Measurements from ENCODE around the gene CST5.

DNA sequence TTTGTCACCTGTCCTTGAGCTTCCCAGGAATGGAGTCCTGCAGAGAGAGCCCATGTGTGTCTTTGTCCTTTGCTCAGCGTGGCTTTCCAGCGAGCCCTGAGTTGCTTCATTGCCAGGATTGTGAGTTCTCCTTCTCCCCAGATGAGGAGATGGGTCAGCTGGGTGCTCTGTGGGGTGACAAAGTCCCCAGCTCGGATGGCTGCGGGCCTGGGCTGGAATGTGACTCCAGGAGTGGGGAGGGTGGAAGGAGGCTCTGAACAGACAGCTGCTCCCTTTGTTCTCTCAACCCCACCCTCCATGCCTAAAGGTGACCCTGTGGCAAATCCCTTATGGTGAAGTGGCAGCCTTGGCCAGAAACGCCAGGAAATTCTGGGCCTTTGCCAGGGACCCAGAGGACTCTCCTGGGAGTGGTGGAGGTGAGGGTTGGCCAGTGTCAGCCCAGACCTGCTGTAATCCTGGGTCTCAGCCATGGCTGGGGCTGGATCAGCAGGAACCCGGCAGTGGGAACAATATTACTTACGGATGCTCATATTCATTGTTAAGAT lies 44.4 kb upstream of the CST5 start:
- TF ChIP-seq SP1 (IDR thresholded peaks at IDR 0.05) (no peak), FOXA1 (IDR thresholded peaks at IDR 0.05) (no peak), BHLHE40 (IDR thresholded peaks at IDR 0.05; ENCODE audit: borderline replicate concordance) (no peak), L3MBTL2 (conservative IDR thresholded peaks at IDR 0.05) (no peak), SUZ12 (IDR thresholded peaks at IDR 0.05) (no peak), FOXK2 (IDR thresholded peaks at IDR 0.05) (no peak), ARNT (IDR thresholded peaks at IDR 0.05) (no peak), ELF4 (IDR thresholded peaks at IDR 0.05) (no peak), NFRKB (IDR thresholded peaks at IDR 0.05) (no peak)
- TF ChIP-seq, protein P1, sequence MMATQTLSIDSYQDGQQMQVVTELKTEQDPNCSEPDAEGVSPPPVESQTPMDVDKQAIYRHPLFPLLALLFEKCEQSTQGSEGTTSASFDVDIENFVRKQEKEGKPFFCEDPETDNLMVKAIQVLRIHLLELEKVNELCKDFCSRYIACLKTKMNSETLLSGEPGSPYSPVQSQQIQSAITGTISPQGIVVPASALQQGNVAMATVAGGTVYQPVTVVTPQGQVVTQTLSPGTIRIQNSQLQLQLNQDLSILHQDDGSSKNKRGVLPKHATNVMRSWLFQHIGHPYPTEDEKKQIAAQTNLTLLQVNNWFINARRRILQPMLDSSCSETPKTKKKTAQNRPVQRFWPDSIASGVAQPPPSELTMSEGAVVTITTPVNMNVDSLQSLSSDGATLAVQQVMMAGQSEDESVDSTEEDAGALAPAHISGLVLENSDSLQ (IDR thresholded peaks at IDR 0.05), result no peak

Measured in HEK293T (cell line).